K562 (cell line): ENCODE measurements around the gene TSKS.

ENCODE experiments used
- CREM ChIP-seq: IDR thresholded peaks from 2 replicates; pipeline ENCODE4 v1.6.1; 2014; ENCODE audit warnings: antibody characterized with exemption, low read depth
- CTCF ChIP-seq, 3 experiments: IDR thresholded peaks in 2 of 3; conservative IDR thresholded peaks in 1 of 3; 2 replicates each; pipeline ENCODE4 v1.5.1; 2011 to 2012; ENCODE audit warnings: low read length in 3 of 3, mild to moderate bottlenecking in 3 of 3, control low read depth in 2 of 3, improper control_type of control experiment in 1 of 3, inconsistent platforms in 1 of 3, low read depth in 1 of 3, mixed read lengths in 1 of 3, moderate library complexity in 1 of 3; ENCODE audit not compliant: insufficient read depth in 2 of 3
- GABPA ChIP-seq: fragments of 200-800 bp; sonication (Bioruptor generic); conservative IDR thresholded peaks from 2 replicates; pipeline ENCODE4 v1.6.1; 2016; ENCODE audit warnings: low read depth, missing genetic modification characterization, missing compliant biosample characterization
- SMARCE1 ChIP-seq: fragments of 450-650 bp; IDR thresholded peaks from 2 replicates; pipeline ENCODE4 v1.7.1; 2016; ENCODE audit warnings: mild to moderate bottlenecking
- TRIM28 ChIP-seq: fragments of 450-650 bp; IDR thresholded peaks from 2 replicates; pipeline ENCODE4 v1.6.1; 2017
- ZNF253 ChIP-seq: fragments of 250-450 bp; sonication (Bioruptor Pico); conservative IDR thresholded peaks from 2 replicates; pipeline ENCODE4 v1.6.1; 2021; ENCODE audit warnings: mild to moderate bottlenecking

DNA sequence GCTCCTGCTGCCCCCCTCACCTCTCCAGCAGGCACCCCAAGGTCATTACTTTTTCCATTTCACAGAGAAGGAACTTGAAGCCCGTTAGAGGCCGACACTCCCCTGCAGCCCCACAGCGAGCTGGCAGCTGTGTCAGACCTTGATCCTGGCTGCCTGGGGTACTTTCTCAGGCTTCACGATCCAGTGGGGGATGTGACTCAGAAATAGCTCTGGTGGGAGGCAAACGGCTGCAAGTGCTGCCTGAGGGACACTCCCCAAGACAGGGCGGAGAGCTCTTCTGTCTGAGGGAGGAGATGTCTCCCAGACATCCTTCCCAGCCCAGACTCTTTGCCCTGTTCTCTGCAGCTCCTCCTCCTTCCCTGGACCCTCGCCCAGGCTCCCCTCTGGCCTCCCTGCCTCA, 4.8 kb downstream of the TSKS start:
- TF ChIP-seq SMARCE1: no peak
- TF ChIP-seq CTCF (IDR thresholded peaks at IDR 0.05 in 2 of 3, conservative IDR thresholded peaks at IDR 0.05 in 1 of 3; ENCODE audit: insufficient read depth in 2 of 3, low read depth in 1 of 3, low read length in 3 of 3): no peak
- TF ChIP-seq ZNF253 (CRISPR knock-in tag): no peak
- no peak for TF ChIP-seq TRIM28
- TF ChIP-seq CREM: no peak
- no peak for TF ChIP-seq GABPA (tag)
